WI38 (cell line): Measurements from ENCODE around the gene LTBP2.
A peak's percentile ranks its signal among the peaks of the same experiment; 100 is the strongest.

Source experiments
- H3K4me3 ChIP-seq: 2 replicates; pipeline ENCODE4 v1.5.1; 2011; ENCODE audit warnings: low read depth, mild to moderate bottlenecking, control low read depth, low read length
- CTCF ChIP-seq: IDR thresholded peaks from 2 replicates; pipeline ENCODE4 v1.5.1; 2012; ENCODE audit warnings: low read depth, mild to moderate bottlenecking, control low read depth, low read length

Gene LTBP2

GRCh38 chr14:74567646-74568379, 44.2 kb downstream of the LTBP2 start:
- no peak overlapping the region for H3K4me3 ChIP-seq
- TF ChIP-seq CTCF = no peak

GRCh38 chr14:74567219-74567618, 44.8 kb downstream of the LTBP2 start:
- no peak for TF ChIP-seq CTCF
- H3K4me3 ChIP-seq = no peak overlapping the region

GRCh38 chr14:74566174-74567141, 45.6 kb downstream of the LTBP2 start:
- no peak overlapping the region for H3K4me3 ChIP-seq
- TF ChIP-seq CTCF = no peak

GRCh38 chr14:74563586-74564159, 48.4 kb downstream of the LTBP2 start:
- TF ChIP-seq CTCF = no peak
- H3K4me3 ChIP-seq = peak overlapping the region; percentile 43

GRCh38 chr14:74563233-74563585, 48.8 kb downstream of the LTBP2 start:
- H3K4me3 ChIP-seq = peak overlapping the region; percentile 43
- TF ChIP-seq CTCF = no peak

GRCh38 chr14:74562515-74563232, 49.4 kb downstream of the LTBP2 start:
- no peak for TF ChIP-seq CTCF
- H3K4me3 ChIP-seq = peak overlapping the region; percentile 43
